ENCODE results near the gene CCDC33. TPM values are rescaled to one million over a fixed set of nuclear protein-coding genes. Genes with fewer than 3 reads are reported as not detected.

Gene CCDC33
- total RNA-seq (2014; rRNA removed; shearing (Covaris generic)) = not detected in 2 replicates
- polyA plus RNA-seq (2015; cell fraction: cytosol; rRNA removed) = not detected in 2 replicates
- polyA plus RNA-seq (2015; cell fraction: nucleus; rRNA removed) = 0.27 TPM in 1 of 2 replicates, not detected in the other

DNA sequence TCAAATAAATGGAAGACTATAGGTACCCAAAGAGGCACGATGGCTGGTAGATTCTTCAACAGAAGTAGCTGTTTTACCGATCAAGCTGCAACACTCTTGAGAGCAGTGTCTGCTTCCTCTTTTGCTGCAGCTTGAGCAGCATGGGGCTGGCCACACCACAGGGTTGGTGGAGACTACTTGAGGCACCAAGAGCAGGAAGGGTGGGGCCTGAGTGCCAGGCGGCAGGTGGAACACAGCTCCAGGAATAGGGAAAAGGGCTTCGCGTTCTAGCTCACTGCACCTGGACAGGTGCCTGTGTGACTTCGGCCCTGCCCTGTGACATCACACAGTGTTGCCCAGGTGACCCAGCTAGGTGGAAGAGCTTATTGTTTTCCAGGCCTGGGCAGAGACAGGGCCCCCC is at the start of gene CCDC33:
Gene CCDC33, plus strand, starts transcription at position 365 of the 400 bp plus-strand sequence. CDS start 394 bp downstream, outside the sequence.
- DNase-seq (ENCODE audit: low read depth) = no peak

DNA sequence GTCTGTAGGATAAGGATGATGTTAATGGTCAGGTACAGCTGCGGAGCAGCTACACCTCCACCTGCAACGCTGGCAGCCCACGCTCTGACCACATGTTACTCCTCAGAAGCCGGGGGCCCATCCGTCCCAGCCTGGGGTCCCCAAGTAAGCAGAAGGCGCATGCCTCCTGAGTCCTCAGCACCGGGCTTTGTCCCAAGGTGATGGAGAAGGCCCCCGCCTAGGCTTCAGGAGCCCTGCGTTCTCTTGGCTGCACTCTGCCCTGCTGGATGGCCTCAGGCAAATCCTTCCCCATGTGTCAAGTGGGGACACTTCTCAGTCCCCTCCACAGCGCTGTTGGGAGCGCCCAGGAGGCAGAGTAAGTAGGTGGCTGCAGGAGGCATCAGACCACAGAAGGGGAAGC is 47.9 kb upstream of the CCDC33 start:
- no peak for DNase-seq (ENCODE audit: low read depth)

GRCh38 chr15:74191798-74192197 is 44.3 kb upstream of the CCDC33 start:
- DNase-seq (ENCODE audit: low read depth) = no peak

DNA sequence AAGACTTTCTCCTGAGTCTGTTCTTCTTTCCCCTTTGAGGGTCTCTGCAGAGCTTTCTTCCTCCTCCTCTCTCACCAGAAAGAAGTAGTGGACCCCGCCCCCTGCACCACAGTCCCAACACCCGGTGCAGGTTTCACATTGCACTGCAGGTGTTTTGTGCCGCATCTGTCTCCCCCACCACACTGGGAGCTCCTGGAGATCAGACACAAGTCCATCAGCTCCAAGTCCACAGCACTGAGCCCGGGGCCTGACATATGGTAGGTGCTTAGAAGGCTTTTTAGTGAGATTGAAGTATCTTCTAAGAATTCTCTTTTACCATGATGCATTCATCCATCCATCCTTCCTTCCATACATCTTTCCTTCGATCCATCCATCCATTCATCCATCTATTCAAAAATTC is 43.4 kb upstream of the CCDC33 start:
- no peak for DNase-seq (ENCODE audit: low read depth)

DNA sequence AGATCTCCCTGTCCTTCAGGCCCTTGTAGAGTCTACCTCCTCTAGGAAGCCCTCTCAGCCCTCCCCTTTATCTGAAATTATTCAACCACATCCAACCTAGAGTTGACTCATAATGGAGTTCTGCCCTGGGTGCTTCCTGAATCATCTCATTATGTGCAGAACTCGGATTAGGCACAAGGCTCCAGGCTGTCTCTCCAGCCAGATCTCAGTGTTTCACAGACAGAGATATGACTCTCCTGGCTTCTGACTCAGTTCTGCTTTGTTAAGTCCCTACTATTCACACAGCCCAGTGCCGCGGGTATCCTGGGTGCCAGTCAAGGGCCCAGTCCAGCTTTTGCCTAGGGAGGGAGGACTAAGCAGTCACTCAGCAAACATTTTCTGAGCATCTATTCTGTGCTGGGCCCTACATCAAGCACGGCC is 42.8 kb upstream of the CCDC33 start:
- peak; percentile 96 for DNase-seq (ENCODE audit: low read depth)

DNA sequence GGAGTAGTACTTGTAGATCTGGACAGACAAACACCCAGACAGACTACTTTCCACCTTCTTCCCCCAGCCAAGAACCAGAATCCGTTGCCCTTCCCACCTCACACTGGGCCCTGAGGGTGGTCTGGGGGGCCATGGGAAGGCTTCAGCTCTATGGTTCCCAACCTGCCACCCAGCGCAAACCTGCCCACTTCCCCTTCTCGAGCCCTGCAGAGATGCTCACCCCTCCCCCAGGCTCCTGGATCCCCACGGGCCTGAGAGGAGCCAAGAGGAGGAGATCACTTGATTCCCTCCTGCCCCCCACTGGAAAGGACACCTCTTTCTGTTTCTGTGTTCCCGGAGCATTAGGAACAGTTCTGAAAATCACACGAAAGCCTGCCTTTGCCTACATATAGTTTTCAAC is 42.2 kb upstream of the CCDC33 start:
- no peak for DNase-seq (ENCODE audit: low read depth)

DNA sequence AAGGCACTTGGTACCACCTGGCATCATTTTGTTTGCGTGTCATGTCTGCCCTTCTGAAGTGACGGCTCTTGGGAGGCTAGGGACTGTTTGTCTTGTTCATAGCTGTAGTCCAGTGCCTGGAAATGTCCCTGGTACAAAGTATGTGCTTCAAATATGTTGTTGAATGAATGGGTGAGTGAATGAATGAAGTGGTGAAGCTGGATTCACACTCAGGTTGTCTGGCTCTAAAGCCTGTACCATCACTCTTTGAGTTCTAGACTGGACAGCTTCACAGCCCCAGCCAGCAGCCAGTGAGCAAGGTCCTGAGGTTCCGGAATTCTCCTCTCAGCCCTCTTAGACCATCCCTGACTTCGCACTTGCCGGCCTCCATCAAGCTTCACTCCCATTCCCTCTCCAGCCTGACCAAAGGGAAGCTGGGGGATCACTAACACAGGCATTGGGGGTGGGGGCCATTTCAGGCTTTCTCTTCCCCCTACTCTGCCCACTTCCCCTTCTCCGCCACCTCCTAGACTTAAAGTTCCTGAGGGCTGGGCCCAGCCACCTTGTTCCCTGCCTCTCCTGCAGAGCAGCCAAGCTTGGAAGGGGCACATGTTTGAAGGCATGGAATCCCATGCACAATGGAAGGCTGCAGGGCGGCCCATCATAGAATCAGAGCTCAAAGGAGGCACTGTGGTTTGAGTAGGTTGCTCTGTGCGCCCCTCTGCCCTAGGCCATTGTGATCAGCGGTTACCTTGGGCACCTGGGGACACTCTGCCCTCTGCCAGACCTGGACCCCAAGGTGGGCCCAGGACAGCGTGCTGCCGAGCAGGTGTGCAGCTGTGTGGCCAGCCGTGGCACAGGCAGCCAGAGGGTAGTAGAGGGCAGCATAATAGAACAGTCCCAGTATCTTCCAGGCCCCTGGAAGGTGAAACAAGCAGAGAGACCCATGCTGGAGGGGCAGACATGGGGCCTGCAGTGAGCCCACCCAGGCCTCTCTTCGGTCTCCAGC is 41.3 kb upstream of the CCDC33 start:
- no peak for DNase-seq (ENCODE audit: low read depth)

DNA sequence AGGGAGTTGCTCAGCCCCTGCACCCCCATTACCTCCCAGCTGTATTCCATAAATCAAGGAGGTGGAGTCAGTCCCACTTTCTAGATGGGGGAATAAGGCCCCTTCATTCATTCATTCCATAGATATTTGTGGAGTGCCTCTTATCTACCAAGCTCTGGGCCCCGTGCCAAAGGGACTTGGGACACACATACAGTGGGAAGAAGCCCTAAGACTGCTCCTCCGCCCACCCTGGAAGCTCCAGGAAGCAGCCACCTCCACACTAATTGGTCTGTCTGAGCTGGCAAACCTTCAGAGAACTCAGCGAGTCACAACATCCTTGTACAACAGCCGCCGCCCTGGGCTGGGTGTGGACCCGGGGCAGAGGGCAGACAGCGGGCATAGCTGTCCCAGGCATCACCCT is 40.0 kb upstream of the CCDC33 start:
- DNase-seq (ENCODE audit: low read depth) = peak; percentile 86

- DNase-seq (ENCODE audit: low read depth) = no peak
Measured at GRCh38 chr15:74197176-74197965, 38.8 kb upstream of the CCDC33 start.

DNA sequence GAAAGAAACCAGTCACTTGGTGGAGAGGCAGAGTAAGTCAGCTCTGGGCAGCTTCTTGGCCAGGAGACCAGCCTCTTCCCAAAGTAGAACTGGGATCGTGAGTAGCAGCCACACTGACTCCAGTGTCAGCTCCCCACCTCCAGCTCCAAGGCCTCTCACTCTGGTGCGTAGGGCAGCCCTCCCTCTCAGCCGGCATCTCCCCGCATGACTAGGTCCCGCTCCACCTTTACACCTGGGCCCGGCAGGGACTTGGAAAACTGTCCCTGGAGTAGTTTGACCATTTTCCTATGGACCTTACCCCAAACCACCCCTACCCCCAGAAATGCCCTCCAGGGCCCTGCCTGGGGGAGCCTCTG is 36.9 kb upstream of the CCDC33 start:
- no peak for DNase-seq (ENCODE audit: low read depth)

DNA sequence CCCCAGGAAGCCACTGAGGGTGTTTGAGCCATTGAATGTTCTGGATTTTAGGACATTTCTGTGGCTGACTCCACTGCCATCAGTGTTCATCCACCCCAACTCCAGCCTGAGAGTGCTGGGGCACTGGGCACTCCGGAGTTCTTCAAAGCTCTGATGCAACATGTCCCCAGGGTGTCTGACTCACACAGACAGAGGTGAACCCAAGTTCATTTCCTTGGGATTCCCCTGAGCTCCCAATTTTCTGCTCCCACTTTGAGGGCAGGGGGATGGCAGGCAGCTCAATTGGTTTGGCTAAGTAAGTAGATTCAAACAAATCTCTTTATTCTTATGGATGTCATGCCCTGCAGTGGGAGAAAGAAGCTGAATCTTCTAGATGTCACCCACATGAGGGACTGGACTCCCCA is 35.7 kb upstream of the CCDC33 start:
- no peak for DNase-seq (ENCODE audit: low read depth)

GRCh38 chr15:74200871-74201419 is 35.2 kb upstream of the CCDC33 start:
- DNase-seq (ENCODE audit: low read depth) = no peak

DNA sequence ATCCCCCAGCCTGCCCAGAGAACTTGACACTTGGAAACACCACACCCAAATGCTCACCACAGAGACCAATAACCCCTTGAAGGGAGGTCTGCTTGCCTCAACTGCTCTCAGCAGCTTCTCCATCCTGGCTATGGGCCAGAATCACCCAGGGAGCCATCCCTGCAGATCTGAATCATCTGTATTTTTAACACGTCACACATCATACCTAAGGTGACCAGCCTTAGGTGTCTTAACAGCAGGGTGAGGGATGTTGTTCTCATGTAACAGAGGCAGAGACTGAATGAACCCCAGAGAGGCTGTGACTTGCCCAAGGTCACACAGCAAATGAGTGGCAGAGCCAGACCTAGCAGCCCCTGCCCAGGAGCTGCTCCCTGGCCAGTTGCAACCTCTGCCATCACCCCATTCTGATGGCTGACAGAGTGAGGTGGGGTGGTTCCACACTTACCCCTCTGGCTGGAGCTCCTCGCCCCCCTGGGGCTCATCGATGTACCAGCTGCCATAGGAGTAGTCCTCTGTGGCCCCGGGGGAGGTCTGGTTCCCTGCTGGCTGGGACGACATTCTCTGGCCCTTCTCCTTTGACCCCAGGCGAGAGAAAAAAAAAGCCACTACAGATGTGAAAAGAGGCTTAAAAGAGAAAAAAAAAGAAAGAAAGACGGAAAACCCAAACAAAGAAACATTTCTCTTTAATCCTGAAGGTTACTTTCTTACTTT is 34.3 kb upstream of the CCDC33 start:
- DNase-seq (ENCODE audit: low read depth) = no peak

DNA sequence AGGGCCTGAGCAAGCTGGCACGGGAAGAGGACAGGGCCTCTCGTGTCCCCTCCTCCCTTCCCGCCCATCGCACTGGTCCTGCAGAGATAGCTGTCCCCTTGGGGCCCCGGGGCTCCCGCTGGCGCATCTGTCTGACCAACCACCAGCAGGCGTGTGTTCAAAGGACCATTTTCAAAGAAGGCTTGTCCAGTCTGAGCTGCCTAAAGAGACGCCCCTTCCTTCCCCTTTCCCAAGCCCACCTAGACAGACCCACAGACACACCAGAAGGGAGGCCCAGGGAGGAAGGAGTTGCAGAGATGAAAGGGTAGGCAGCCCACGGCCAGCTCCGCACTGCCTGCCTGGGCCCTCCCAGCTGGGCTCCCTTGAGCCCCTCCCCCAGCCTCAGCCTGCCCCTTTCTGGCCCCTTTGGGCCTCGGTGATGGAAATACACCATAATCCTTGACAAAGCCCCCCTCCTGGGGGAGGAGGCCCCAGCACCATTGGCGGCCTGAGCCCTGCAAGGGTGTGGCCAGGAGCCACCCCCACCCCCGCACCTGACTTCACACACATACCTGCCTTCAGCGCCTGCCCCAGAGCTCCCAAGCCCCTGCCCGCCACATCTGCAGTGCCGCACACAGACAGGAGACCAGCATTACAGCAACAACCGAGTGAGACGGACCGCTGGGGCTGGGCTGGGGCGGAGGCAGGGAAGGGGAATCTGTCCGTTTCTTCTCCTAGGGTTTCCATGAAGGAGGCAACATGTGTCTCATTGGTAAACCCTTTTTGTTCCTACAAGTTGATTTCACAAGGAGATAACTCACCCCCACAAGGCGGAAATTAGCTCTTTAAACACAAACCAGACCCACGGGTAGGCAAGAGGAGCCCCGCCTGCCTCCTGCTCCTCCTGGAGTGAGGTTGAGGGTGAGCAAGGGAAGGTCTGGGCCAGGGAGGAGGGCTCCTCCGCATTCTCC is 33.4 kb upstream of the CCDC33 start, which contains the start of gene STRA6:
Gene STRA6, minus strand, starts transcription at position 336 of the 950 bp plus-strand sequence. CDS start 520 bp downstream, outside the sequence.
- DNase-seq (ENCODE audit: low read depth) = no peak

DNA sequence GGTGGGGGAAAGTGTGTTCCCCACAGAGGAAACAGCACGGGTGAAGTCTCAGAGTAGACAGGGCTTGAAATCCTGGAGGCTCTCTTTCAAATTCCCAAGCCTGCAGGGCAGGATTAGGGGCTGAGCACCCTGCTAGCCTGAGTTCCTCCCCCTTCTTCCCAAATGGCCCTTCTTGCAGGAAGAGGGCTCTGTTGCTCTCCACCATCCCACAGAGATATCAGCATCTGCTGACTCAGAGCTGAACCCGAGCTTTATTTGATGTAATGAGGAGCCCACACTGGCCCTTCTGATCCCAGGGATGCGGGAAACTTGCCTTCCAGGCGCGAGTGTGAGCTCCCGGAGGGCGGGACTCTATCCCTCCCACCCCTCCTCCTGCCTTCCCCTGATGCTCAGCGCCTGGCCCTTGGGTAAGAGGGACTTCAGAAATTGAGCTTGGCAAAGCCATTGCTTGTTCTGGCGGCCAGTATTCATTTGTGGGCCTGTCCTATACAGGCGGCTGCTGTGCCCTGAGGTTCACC is 32.2 kb upstream of the CCDC33 start:
- DNase-seq (ENCODE audit: low read depth) = peak; percentile 42

GRCh38 chr15:74205582-74205947 is 30.6 kb upstream of the CCDC33 start:
- no peak for DNase-seq (ENCODE audit: low read depth)

GRCh38 chr15:74206801-74207281 is 29.3 kb upstream of the CCDC33 start:
- no peak for DNase-seq (ENCODE audit: low read depth)

- DNase-seq (ENCODE audit: low read depth) = no peak
Measured at GRCh38 chr15:74207652-74208440, 28.3 kb upstream of the CCDC33 start.

GRCh38 chr15:74208496-74208895 is 27.6 kb upstream of the CCDC33 start:
- no peak for DNase-seq (ENCODE audit: low read depth)
